Measurements from ENCODE around the gene MYO1B.
A peak's percentile ranks its signal among the peaks of the same experiment; 100 is the strongest.

Gene MYO1B

GRCh38 chr2:191301971-191302370, 56.8 kb downstream of the MYO1B start:
- no peak for DNase-seq

- peak; percentile 9 for DNase-seq
Observed at GRCh38 chr2:191302459-191303139, 57.4 kb downstream of the MYO1B start.

DNA sequence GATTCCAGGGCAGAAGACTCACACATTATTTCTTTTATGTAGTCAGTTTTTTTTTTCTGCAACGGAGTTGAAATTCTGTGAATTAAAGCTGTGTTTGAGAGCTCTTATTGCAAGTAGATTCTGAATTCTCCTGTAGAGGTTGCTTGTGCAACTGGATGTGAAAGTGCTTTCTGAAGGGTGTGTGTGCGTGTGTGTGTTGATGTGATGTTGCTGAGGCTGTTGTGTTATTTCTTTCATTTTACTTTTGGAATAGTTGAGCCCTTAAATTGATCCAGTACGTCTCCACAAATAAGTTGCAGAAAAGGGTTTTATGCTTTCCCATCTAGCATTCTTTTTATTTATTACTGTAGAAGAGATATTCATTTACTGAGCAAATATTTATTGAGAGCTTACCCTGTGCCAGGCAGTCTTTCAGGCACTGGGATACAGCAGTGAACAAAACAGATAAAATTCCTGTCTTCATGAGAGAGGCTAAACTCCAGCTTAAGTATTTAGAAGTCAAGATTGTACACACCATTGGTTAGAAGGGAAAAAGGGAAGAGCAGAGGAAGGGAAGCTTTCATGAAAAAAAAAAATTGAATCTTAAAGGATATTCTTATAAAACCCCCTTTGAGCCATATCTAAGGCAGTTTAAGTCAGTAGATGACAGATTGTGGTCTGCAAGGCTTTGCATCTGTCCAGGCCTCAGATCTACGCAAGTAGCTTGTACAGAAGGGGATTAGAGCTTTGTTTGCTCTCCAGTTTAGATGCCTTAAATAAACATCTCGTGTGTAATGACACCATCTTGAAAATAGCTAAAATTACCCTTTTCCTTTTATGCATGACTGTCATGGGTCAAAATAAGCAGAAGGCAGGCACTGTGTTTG, 58.2 kb downstream of the MYO1B start:
- no peak for DNase-seq

DNA sequence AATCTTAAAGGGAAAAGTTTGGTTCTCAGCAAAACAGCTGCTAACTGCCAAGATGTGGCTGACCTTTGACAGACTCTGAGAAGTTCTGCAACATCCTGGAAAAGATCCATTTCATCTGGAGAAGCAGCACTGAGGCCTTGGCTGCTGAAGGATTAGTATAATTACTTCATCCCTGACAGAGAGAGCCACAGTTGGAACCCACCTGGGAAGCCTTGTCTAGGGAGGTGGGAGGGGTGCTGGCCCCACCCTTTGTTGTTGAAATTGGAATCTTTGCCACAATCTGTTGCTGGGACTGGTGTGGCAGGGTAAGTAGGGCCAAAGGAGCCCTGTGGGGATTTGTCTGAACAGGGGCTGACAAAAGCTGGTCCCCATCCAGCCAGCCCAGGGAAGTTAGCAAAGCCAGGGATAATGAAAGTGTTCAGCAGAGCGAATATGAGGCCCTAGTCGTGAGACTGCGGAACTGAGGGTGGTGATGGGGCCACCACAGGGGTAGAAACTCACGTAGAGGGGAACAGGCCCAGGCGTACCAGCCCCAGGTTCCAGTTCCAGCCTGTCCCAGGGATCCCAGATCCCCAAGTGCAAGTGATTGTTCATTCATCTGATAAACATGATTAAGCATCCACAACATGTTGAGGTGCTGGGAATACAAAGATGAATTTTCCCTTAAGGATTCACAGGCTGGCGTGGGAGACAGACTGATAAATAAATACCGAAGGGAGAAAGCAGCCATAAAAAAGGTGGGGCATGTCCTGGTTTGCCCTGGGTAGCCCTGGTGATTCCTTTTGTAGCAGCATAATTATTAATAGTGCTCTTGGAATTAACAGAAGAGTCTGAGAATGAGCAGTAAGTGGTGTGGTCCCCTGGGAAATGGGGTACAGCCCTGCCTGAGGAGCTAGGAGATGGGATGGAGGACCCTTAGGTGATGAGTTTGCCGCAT, 60.0 kb downstream of the MYO1B start:
- no peak for DNase-seq

DNA sequence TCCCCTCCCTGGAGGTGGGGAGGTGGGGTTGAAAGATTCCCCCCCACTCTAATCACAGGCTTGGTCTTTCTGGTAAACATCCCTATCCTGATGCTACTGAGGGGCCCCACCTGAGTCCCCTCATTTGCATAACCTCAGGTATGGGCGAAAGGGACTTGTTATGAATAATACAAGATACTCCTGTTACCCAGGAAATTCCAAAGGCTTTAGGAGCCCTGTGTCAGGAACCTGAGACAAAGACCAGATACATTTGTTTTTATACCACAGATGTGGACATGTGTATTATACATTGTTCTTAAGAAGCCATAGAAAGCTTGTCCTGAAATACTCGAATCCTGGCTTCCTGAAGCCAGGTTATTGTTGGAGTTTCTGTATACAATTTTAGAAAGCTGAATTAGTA, 62.8 kb downstream of the MYO1B start:
- no peak for DNase-seq

- DNase-seq: no peak
Observed at GRCh38 chr2:191311156-191311555, 66.0 kb downstream of the MYO1B start.

DNA sequence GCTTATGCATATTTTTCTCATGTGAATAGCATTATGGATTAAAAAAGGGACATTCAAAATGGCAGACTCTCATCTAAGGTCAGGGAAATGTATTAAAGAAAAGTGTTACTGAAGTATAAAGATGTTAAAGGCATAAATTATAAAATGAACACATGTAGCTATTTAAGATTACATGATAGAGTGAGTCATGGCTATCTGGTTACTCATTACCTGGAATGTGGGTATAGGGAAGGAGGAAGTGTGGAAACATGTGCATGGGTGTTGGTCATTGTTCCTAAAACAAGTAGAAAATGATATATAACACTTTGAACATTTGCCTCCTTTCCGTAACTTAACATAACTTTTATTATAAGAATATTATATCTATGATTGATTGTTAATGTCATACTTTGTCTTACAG, 66.4 kb downstream of the MYO1B start:
- no peak for DNase-seq

GRCh38 chr2:191312163-191312562, 67.0 kb downstream of the MYO1B start:
- DNase-seq: no peak

DNA sequence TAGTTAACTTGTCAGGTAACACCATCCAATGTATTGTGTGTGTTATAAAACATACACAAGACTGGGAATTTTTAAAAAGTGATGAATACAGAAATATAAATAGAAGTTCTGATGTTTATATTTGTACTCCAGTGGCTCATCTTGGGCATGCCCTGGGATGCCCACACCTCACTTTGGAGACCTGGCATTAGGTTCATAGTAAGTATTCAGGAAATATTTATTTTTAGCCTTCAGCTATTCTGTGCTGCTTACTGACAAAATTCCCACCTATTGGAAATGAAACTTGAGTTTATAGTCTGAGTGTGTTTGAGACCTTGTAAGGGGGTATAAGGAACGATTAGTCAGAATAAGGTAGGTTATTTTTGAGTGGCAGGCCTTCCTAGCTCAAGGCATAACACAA, 67.5 kb downstream of the MYO1B start:
- DNase-seq: no peak

GRCh38 chr2:191314697-191315364, 69.6 kb downstream of the MYO1B start:
- DNase-seq: no peak

DNA sequence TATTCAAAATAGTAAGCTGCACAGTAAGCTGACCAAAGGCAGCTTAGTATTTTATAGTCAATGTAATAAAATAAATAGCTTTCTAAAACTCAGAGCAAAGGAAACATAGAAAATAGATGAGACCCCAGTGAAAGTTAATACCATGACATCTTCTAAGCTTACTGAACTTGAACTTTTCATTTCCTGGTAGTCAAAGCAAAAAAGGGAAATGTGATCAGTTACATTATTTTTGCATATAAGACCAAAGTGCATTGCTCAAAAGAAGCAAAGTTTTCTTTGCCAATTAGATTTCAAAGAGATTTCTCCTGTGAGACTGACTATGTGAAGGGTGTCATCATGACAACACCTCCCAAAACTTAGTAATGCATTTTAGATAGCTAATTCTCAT, 70.2 kb downstream of the MYO1B start:
- DNase-seq: no peak

DNA sequence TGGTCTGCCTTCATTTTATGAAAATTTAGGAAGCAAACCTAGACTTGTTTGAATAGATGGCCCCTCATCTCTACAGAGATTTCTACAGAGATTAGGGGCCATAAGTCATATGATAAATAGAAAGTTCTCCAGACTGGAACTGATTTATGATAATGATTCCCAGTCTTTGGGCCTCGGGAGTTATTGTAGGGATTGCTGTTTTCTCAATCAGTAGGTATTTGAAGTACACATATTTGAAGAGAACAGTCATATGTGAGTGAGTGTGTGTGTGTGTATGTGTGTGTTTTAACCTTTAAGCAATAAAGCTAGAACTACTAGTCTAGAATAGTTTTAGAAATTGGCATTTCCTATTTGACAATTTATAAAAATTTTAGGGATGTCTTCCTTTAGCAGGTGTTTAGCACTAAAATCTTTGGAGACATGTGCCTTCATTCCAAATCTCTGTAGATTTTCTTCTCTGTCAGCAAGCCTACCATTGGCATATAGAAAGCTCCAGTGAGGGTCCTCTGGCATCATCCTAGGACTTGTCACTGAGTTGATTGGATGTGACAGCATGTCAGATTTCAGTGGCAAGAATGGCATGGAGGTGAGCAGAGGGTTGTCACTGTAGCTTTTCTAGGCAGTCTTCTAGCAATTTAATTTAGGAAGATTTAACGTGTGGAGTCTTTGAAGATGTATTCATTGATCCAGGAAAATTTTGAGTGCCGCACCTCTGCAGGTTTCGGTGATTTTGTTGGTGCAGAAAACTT, 71.2 kb downstream of the MYO1B start:
- DNase-seq: no peak

DNA sequence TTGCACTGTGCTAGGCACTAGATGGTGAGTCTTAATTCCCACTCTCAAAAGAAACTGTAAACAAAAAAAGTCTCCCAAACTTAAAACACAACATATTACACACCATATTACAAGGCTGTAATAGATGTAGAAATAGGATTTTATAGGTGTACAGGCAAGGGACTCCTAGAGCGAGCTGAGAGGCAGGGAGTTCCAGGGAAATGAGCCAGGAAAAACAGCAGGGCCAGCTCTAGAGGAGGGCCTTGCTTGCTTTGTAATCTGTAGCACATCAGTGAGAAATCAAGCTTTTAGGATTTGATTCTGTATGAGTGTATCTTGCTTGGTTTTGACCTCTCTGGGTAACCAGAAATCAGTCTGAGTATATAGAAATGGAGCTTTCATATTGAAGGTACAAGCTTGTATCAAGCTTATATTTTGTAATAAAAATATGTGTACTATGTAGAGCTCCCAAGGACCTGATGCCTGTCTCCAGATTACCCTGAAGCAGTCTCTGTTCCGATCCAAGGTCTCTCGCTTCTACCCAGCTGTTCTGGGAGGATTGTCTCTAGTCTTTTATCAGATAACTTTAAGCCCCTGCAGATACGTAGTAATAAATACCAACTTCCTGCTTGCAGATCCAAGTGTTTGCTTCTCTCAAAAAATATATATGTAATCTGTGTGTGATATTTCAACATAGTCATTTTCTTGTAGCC, 73.0 kb downstream of the MYO1B start:
- no peak for DNase-seq

DNA sequence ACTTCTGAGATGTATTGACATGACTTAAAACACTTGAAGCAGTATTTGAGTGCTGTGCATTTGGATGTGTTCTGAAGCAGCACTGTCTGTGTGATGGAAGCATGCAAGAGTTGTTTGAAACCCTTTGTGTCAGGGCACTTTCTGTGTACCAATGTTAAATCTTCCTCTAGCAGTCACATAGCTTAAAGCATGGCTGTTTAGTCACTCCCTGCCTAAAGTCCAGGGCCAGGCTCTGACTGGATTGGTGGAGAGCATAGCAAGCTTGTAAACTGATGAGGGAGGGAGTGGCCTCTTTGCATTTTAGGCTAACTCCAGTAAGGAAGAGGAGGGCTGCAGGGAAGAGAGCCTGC, 73.5 kb downstream of the MYO1B start:
- DNase-seq: no peak

DNA sequence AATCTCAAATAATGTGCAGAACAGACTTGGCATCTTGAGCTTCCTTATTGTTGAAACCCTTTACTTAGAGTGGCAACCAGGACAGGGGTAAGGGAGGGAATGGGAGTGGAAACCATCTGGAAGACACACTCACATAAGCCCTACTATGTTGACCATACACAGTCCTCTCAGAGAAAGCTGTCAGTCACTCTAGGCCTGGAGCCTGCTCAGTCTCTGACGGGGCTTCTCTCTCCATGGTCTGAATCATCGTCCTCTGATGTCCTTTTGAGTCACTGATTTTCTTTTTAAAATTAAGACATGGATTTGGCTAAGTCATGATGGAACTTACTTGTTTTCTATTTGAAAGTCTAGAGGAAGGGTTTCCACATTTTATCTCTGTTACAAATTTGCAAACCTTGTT, 74.0 kb downstream of the MYO1B start:
- no peak for DNase-seq

DNA sequence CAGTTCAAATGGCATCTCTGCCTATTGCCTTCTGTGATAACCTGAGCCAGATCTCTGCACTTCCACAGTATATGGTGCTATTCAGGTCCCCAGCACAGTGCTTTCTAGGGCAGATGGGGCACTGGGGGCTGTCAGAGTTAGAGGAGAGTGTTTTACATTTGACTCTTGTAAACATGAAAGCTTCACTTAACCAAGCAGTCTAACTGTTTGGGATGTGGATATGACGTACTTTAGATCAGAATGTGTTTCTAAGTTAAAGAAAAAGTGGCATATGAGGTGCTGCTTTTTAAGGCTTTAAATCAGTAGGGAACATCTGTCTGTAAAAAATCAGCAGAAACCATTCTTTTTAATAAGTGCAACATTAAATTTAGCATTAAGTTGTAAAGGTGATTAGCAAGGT, 75.7 kb downstream of the MYO1B start:
- DNase-seq: no peak

- peak; percentile 13 for DNase-seq
Observed at GRCh38 chr2:191321861-191322662, 76.9 kb downstream of the MYO1B start.

- no peak for DNase-seq
Observed at GRCh38 chr2:191322828-191323506, 77.8 kb downstream of the MYO1B start.

DNA sequence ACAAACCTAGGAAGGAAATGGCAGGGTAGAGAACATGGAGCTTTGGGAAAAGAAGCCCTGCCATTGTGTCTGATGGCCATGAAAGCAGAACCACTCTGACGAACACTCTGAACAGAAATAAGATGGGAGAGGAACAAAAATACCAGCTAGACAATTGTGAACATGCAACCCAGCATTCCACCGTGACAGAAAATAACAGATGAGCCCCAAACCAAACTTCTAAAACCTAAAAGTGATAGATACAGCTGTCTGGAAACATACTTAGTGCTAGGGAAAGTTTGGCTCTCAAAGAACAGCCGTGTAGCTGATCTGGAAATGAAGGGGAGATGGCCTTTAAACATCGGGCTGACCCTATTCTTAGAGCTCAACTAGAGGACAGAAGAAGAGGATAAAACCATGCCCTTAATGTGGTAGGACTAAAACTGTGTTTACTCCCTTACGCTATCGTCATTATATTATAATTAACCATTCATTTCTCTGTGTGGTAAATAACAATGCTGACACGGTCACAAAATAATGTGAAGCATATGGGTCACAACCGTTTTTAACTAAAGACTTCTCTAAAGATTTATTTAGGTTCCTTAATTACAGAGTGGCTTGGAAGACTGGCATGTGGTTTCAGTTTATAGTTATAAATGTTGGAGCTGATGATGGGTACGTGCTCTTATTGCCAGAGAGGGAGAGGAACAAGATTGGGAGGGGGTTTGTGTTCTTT, 80.6 kb downstream of the MYO1B start:
- no peak for DNase-seq

Measured in CD4-positive, alpha-beta T cell treated with Interferon gamma for 1 hour (primary cell).